Skin epidermis (tissue), 12 donors: ENCODE data around the gene UBE2S.

Source experiments
- H3K27ac ChIP-seq, 21 experiments: fragments of 200-600 bp; sonication (generic) in 11 of 21; one replicate each; pipeline ENCODE4 v1.5.0; 2020; ENCODE audit warnings: mild to moderate bottlenecking in 3 of 21, inconsistent platforms in 2 of 21, moderate library complexity in 2 of 21
- H3K4me3 ChIP-seq, 7 experiments: fragments of 200-600 bp; sonication (generic) in 2 of 7; one replicate each; pipeline ENCODE4 v1.5.0; 2020; ENCODE audit warnings: inconsistent platforms in 2 of 7, mild to moderate bottlenecking in 2 of 7, moderate library complexity in 1 of 7

UBE2S gene

GRCh38 chr19:55369653-55370304 lies 37.8 kb downstream of the UBE2S start:
- peak overlapping the region in 2 of 21 experiments; percentile 39 to 55 for H3K27ac ChIP-seq
- H3K4me3 ChIP-seq, result peak overlapping the region; percentile 3 to 38 (median 28)

DNA sequence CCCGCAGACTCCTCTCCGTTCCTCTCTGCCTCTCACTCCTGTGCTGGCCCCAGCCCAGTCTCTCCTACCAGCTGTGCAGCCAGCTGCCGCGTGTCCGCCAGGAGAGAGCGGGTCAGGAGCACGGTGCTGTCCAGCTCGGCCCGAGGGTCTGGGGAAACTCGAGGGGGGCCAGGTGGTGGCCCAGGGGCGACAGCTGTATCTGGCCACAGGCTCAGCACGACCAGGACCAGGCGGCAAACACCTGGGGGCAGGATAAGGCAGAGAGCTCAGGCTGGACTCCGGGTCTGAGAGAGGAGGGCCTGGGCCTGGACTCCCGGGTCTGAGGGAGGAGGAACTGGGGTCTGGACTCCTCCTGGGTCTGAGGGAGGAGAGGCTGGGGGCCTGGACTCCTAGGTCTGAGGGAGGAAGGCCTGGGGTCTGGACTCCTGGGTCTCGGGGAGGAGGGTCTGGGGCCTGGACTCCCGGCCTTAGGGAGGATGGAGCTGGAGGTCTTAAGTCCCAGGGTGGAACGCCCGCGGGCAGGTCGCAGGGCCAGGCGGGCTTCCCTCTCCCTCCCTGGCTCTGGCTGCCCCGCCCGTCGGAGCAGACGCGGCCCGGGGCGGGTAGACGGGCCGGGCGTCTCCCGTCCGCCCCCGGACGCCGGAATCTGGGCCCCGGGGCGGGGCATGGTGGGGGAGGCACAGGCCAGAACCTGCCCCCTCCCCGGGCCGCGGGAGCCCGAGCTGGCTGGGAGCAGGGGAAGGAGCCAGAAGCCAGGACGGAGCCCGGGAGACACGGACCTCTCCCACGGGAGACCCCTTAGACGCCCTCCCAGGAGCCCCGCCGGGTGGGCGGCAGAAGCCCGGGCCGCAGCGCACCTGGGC lies 38.7 kb downstream of the UBE2S start:
- H3K27ac ChIP-seq, result peak overlapping the region in 2 of 21 experiments; percentile 7 to 33
- peak overlapping the region in 6 of 7 experiments; percentile 9 to 38 (median 18) for H3K4me3 ChIP-seq

- no peak overlapping the region for H3K27ac ChIP-seq
These were observed 39.5 kb downstream of the UBE2S start for GRCh38 chr19:55368106-55368505.

GRCh38 chr19:55366790-55367189 lies 40.8 kb downstream of the UBE2S start:
- H3K27ac ChIP-seq, result no peak overlapping the region
- no peak overlapping the region for H3K4me3 ChIP-seq

More at GRCh38 chr19:55368106-55368505, 39.5 kb downstream of the UBE2S start:
- no peak overlapping the region for H3K4me3 ChIP-seq

DNA sequence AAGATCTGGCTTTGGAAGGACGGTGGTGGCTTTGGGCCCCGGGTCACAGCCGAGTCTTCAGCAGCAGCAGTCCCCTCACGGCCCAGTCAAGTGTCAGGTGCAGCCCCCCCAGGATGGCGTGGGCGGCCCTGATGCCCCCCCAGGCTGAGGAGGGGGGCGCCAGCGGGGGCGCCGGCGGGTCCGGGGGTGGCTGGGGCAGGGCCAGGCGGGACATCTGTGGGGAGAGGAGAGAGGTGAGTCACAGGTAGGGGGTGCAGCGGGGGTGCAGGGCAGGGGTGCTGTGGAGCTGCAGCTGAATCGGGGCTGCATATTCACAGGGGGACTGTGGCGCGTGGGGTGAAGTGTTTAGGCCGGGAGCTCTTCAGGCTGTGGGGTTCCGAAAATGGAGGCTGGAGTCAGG lies 41.6 kb downstream of the UBE2S start:
- H3K4me3 ChIP-seq, result no peak overlapping the region
- no peak overlapping the region for H3K27ac ChIP-seq

DNA sequence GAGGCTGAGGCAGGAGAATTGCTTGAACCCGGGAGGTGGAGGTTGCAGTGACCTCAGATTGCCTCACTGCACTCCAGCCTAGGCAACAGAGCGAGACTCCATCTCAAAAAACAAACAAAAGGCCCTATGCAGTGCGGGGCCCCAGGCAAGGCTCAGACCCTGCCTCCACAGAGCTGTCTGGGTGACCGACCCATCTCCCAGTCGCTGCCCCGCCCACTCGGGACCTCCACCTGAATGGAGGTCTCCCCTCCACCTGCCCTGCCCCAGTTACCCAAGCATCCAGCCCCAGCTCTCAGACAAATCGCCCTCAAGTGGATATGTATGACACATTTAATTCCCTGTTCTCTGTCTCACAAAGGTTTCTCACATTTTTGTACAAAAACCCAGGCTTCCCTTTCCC lies 42.3 kb downstream of the UBE2S start:
- H3K27ac ChIP-seq, result no peak overlapping the region
- H3K4me3 ChIP-seq, result no peak overlapping the region

DNA sequence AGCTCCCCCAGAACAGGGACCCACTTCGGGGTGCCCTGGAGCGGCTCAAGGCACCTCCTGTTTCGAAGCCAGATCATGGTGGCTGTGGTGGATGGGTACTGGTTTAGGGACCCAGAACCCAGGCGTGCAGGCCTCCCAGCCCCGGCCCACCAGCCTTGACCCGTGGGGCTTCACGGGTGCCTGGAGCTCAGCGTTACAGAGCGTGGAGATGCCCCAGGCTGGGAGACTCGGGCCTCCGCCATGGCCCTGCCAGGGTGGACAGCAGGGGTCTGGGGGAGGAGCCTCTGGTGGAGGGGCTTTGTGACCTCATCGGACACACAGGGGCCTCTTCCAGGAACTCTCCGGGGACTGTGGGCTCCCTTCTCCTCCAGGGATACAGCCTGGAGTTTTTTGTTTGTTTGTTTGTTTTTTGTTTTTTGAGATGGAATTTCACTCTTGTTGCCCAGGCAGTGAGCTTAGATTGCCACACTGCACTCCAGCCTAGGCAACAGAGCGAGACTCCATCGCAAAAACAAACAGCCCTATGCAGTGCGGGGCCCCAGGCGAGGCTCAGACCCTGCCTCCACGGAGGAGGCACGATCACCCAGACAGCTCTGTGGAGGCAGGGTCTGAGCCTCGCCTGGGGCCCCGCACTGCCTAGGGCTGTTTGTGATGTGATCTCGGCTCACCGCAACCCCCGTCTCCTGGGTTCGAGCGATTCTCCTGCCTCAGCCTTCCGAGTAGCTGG lies 44.4 kb downstream of the UBE2S start, which contains the start of gene GARIN5B:
Gene GARIN5B, minus strand, starts transcription at position 271 of the 727 bp plus-strand sequence. Its CDS starts 194 bp downstream, at position 77.
- H3K27ac ChIP-seq, result no peak within 1 kb of the TSS
- no peak within 1 kb of the TSS for H3K4me3 ChIP-seq

GRCh38 chr19:55362174-55362989 lies 45.2 kb downstream of the UBE2S start:
- H3K4me3 ChIP-seq, result no peak overlapping the region
- H3K27ac ChIP-seq, result no peak overlapping the region

GRCh38 chr19:55360902-55361301 lies 46.7 kb downstream of the UBE2S start:
- H3K27ac ChIP-seq, result no peak overlapping the region
- H3K4me3 ChIP-seq, result no peak overlapping the region

DNA sequence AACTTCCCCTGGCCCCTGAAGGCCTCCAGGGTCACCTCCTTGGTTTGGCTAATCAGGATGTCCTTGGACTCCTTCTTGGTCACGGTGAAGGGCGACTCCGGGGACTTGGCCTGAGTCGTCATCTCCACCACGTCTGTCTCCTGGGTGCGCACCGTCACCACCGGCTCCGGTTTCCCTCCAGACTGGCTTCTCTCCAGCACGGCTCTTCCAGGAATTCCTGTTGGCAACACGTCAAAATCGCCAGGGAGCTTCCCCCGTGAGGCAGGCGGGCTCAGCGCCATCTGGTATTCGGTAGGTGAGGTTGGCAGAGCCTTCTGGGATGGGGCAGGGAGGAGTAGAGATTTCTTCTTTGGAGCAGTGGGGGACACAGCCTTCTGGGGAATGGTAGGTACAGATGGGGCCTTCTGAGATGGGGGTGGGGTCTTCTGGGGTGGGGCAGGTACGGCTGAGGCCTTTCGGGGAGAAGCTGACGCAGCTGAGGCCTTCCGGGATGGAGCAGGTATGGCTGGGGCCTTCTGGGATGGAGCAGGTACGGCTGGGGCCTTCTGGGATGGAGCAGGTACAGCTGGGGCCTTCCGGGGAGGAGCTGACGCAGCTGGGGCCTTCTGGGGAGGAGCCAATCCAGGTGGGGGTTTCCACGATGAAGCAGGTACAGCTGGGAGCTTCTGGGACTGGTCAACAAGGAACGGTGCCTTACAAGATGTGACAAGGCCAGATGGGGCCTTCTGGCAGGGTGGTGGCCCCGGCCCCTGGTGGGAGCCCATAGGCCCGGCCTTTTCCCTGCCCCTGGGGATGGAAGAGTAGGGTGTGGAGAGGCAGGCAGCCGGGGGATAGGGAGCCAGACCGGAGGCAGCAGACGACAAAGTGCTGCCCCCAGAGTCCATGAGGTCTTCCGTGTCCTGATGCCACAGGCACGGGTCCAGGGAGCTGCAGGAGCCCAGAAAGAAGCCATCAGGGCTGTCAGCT lies 48.4 kb downstream of the UBE2S start:
- H3K4me3 ChIP-seq, result no peak overlapping the region
- H3K27ac ChIP-seq, result no peak overlapping the region

DNA sequence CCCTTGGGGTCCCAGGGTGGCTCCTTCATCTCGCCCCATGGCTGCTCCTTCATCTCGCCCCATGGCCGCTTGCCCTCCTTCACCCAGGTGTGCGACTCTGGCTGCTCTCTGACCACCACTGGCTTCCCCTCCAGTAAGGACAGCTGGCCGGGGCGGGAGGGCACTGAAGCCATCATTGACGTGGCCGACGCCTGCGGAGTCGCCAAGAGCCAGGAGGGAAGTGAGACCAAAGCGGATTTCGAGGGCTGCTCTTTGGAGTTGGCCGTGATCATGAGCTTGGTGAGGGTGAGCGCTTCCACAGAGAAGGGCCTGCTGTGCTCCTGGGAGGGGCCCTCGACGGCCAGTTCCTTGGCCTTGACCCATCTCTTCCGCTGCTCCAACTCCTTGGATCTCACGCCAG lies 49.1 kb downstream of the UBE2S start:
- Histone ChIP-seq H3K4me3 (no peak overlapping the region), H3K27ac (no peak overlapping the region)

- H3K27ac ChIP-seq, result no peak overlapping the region
- no peak overlapping the region for H3K4me3 ChIP-seq
These were observed 52.3 kb downstream of the UBE2S start for GRCh38 chr19:55355213-55355821.

- H3K4me3 ChIP-seq, result peak within 1 kb of the TSS in 6 of 7 experiments; percentile 17 to 41 (median 30)
- peak within 1 kb of the TSS in 2 of 21 experiments; percentile 9 to 16 for H3K27ac ChIP-seq
These were observed 52.8 kb downstream of the UBE2S start, which contains the start of gene COX6B2 for GRCh38 chr19:55354698-55355212. Gene COX6B2 (minus strand): TSS chr19:55354719. CDS start chr19:55354521, 198 bp downstream.

DNA sequence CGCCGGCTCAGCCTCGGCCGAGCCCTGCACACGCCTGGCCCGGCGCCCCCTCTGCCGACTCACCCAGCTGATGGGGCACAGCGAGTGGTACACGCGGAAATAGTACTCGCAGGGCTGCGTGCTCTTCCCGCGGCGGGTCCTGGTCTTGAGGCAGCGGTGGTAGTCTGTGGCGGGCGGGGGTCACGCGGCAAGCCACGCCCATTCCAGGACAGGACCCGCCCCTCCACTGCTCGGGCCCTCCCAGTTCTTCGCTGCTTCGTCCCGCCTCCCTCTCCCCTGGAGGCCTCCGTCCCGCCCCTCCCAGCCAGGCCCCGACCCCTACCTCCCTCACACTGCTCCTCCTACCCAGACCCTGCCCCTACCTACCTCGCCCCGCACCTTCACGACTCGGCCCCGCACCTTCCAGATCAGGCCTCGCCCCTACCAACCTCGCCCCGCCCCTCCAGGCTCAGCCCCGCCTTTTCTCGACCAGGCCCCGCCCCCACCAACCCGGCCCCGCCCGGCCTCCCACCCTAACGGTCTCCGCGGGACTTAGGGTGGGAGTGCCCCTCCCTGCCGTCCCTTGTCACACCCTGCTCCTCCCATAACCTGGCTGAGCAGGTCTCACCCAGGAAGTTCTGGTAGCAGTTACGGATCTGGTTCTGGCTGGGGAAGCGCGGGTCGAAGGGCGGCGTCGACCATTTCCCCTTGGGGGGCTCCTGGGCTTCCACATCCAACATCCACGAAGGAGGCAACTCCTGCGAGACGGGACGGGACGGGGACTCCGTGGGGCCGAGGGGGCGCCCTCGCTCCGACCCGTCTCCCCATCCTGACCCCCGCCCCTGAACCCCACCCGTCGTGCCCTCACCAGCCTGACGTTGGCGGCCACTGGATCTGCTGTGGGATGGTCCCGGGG lies 53.5 kb downstream of the UBE2S start:
- Histone ChIP-seq H3K4me3 (peak overlapping the region in 6 of 7 experiments; percentile 17 to 41 (median 30)), H3K27ac (peak overlapping the region in 2 of 21 experiments; percentile 9 to 16)

GRCh38 chr19:55353356-55353802 lies 54.2 kb downstream of the UBE2S start:
- H3K27ac ChIP-seq, result peak overlapping the region in 1 of 21 experiments; percentile 16
- peak overlapping the region in 6 of 7 experiments; percentile 17 to 41 (median 30) for H3K4me3 ChIP-seq

- no peak overlapping the region for H3K4me3 ChIP-seq
- H3K27ac ChIP-seq, result no peak overlapping the region
These were observed 54.9 kb downstream of the UBE2S start for GRCh38 chr19:55352549-55353145.
